GM19239 (cell line): ENCODE measurements around the gene NPSR1.
"Not testable (repeated sequence)": the region's sequence is repeated elsewhere in the genome, so short reads cannot be mapped to it uniquely, and the experiment has no call there.

Experiments used
- DNase-seq: peaks from one replicate; pipeline ENCODE4 v3.0.0; 2011; ENCODE audit warnings: low spot score; ENCODE audit not compliant: insufficient read length
- FAIRE-seq: peaks from 2 replicates; lab custom pipeline; 2011; peaks lifted over from hg19 to GRCh38; lab: Jason Lieb, UNC

The NPSR1 gene

GRCh38 chr7:34756025-34756437 is 98.0 kb downstream of the NPSR1 start:
- DNase-seq (no peak), FAIRE-seq (peak; percentile 89)

GRCh38 chr7:34756691-34757090 is 98.7 kb downstream of the NPSR1 start:
- FAIRE-seq, result no peak
- DNase-seq, result no peak

DNA sequence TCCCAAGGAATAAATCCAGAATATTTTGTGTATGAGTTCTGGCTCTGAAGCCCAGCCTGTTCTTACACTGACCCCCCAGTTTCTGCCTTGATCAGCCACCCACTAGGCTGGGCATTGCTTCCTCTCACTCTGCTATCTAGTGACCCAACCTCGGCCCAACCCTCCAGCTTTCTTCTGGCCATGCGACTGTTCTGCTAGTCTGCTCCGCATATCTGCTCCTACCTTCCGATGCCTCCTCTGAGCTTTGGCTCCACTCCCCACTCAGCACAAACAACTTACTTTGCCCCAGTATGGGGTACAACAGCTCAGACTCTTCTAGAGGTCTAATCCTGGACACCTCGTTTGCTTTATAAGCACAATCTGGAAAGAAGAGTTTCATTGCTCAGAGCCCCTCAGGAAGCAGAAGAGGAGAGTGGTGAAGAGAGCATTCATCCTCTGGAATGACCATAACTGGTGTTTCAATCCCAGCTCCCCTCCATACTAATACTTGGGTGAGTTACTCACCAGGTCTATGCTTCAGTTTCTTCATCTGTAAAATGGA is 99.6 kb downstream of the NPSR1 start:
- peak; percentile 44 for FAIRE-seq
- no peak for DNase-seq

DNA sequence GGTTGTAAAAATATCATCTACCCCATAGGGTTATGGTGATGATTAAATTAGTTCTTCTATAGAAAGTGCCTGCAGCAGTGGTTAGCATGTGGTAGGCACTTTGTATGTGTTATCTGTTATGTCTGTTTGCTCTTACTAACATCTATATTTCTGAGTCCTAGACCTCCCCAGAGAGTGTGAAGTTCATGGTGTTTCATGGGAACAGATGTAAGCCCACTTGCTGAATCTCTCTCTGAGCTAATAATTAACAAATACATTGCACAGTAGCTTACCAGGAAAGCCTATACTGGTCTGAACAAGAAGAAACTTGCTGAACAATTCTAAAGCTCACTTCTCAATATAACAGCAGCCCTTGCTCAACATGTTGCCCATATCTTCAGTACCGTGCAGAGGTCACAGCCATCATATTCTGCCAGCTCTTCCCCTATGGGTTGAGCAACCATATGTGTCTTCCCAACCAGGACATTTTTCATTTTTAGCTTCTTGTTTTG is 100.1 kb downstream of the NPSR1 start:
- FAIRE-seq (peak; percentile 91), DNase-seq (no peak)

- DNase-seq (no peak), FAIRE-seq (peak; percentile 91)
Measured at GRCh38 chr7:34759477-34760125, 101.6 kb downstream of the NPSR1 start.

GRCh38 chr7:34760271-34760670 is 102.3 kb downstream of the NPSR1 start:
- DNase-seq (no peak), FAIRE-seq (no peak)

- DNase-seq (no peak), FAIRE-seq (no peak)
Measured at GRCh38 chr7:34761206-34761605, 103.2 kb downstream of the NPSR1 start.

- DNase-seq, result no peak
- no peak for FAIRE-seq
Measured at GRCh38 chr7:34761627-34762026, 103.6 kb downstream of the NPSR1 start.

GRCh38 chr7:34762764-34763163 is 104.7 kb downstream of the NPSR1 start:
- FAIRE-seq, result no peak
- no peak for DNase-seq

- DNase-seq (no peak), FAIRE-seq (no peak)
Measured at GRCh38 chr7:34772296-34772938, 114.4 kb downstream of the NPSR1 start.

DNA sequence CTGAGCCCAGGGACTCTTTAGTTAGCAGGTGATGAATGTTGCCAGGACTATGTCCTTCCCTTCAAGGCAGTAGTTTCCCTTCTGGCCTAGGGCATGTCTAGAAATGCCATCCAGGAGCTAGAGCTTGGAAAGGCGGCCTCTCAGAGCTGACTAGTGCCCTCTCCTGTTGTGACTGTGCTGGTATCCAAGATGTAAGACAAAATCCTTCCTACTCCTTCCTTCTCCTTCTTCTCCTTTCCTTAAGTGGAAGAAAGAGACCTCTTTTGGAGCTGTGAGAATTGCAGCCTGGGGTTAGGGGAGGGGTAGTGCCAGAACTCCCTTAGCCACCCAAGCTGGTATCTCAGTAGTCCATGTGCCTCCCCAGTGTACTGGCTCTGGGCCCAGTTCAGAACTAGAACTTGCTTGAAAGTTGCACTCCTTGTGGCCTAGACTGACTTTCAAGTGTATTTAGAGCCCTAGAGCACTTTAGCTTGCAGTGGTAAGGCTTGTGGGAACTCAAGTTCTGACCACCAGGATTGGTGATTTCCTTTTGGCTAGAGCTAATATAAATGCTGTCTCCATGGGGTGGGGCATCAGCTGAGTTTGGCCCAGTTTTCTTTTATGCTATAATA is 118.8 kb downstream of the NPSR1 start:
- no peak for FAIRE-seq
- DNase-seq, result no peak

- no peak for DNase-seq
- FAIRE-seq, result no peak
Measured at GRCh38 chr7:34780546-34780945, 122.5 kb downstream of the NPSR1 start.

DNA sequence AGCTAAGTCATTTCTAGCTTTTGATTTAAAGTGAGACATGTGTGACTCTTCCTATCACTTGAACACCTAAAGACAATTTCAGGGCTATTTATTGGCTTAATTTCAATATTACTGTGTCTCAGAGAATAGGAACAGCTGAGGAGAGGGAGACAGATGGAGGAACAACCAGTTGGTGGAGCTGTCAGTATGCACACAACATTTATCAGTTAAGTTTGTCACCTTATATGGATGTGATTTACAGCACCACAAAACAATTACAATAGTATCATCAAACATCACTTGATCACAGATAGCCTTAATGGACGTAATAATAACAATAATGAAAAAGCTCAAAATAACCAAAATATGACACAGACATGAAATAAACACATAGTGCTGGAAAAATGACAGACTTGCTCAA is 129.6 kb downstream of the NPSR1 start:
- DNase-seq, result no peak
- FAIRE-seq, result no peak

DNA sequence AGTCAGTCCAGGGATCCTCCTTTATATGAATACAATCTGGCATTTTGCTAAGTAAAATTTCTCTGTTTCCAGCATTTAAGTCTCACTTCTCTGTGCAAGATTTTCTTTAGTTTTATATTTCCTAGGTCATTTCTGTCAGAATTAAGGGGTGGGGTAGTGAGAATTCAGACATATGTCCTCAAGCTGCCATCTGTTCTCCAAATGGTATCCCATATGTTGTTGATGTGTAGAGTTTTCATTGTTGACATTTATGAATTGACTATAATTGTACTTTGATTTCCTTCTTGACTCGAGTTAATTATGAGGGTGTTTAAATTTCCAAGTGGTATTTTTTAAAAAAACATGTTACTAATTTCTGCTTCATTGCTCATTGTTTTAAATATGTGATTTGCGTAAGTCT is 148.8 kb downstream of the NPSR1 start:
- FAIRE-seq (no peak), DNase-seq (no peak)

DNA sequence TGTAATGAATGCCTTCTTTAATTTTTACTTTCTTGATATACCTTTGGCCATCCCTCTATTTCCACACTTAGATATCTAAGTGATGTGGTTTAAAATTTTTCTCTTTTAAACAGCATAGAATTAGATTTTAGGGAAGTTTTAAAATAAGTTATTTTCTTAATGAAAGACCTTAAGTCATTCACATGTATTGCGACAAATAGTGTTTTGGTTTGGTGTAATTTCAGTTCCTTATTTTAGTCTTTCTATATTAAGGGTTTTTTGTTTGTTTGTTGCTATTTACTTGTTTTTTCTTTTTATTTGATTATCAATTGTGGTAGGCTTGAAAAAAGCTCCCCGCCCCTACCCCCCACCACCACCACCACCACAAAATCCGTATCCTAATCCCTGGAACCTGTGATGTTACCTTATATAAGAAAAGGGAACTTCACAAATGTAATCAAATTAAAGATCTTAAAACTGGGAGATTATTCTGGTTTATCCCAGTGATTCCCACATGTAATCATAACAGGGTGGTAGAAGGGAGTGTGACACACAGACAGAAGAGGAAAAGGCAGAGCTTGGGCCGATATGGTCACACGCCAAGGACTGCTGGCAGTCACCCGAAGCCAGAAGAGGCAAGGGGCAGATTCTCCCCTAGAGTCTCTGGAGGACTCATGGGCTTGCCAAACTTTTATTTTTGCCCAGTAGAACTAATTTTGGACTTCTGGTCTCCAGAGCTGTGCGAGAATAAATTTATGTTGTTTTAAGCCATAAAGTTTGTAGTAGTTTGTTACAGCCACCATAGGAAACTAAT is 149.7 kb downstream of the NPSR1 start:
- DNase-seq, result no peak
- FAIRE-seq, result no peak

- not testable (repeated sequence) for DNase-seq, FAIRE-seq
Measured at GRCh38 chr7:34814203-34814842, 156.3 kb downstream of the NPSR1 start.

- no peak for FAIRE-seq
- no peak for DNase-seq
Measured at GRCh38 chr7:34821932-34822558, 164.0 kb downstream of the NPSR1 start.

- FAIRE-seq, result peak; percentile 68
Measured at GRCh38 chr7:34823650-34824258, 165.7 kb downstream of the NPSR1 start.

GRCh38 chr7:34825221-34825620 is 167.2 kb downstream of the NPSR1 start:
- FAIRE-seq, result no peak

More at GRCh38 chr7:34823650-34824258, 165.7 kb downstream of the NPSR1 start:
- peak; percentile 54 for DNase-seq

More at GRCh38 chr7:34825221-34825620, 167.2 kb downstream of the NPSR1 start:
- DNase-seq, result no peak
